ENCODE measurements around the gene NCAPG. TPM values are rescaled to one million over a fixed set of nuclear protein-coding genes. Genes with fewer than 3 reads are reported as not detected.

Gene NCAPG
- total and polyA plus RNA-seq, 10 donors = 1.1 to 10.2 (median 3.8) TPM

DNA sequence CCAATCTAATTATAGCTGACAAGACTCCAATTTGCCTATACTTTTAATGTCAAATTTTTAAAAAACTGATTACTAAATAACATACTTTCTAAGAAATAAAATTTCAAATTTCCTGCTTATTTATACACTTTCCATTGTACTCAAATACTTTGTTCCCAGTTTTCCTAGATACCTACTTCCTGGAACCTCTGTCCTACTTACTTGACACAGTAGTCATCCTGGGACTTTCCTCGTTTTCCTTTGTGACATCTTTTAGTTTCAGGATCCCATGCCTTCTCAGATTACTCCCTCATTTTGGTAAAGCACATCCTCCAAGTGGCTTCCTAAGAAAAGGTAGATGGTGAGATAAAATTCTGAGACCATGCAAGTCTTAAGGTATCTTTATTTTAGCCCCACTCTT, 16.0 kb upstream of the NCAPG start:
- TF ChIP-seq POLR2A (IDR thresholded peaks at IDR 0.05) = no peak
- no peak for TF ChIP-seq POLR2AphosphoS5 (IDR thresholded peaks at IDR 0.05)
- TF ChIP-seq, protein P1, sequence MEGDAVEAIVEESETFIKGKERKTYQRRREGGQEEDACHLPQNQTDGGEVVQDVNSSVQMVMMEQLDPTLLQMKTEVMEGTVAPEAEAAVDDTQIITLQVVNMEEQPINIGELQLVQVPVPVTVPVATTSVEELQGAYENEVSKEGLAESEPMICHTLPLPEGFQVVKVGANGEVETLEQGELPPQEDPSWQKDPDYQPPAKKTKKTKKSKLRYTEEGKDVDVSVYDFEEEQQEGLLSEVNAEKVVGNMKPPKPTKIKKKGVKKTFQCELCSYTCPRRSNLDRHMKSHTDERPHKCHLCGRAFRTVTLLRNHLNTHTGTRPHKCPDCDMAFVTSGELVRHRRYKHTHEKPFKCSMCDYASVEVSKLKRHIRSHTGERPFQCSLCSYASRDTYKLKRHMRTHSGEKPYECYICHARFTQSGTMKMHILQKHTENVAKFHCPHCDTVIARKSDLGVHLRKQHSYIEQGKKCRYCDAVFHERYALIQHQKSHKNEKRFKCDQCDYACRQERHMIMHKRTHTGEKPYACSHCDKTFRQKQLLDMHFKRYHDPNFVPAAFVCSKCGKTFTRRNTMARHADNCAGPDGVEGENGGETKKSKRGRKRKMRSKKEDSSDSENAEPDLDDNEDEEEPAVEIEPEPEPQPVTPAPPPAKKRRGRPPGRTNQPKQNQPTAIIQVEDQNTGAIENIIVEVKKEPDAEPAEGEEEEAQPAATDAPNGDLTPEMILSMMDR (IDR thresholded peaks at IDR 0.05 in 8 of 11, conservative IDR thresholded peaks at IDR 0.05 in 3 of 11) = no peak
- no peak for DNase-seq
- Histone ChIP-seq H3K27me3 (replicated peaks in 1 of 7) (no peaks in the 10 kb centered on the region), H3K4me1 (no peaks in the 10 kb centered on the region), H3K9me3 (peaks cover 0 to 9% (median 0%) of the 10 kb centered on the region in 8 donors), H3K4me3 (no peak overlapping the region), H3K27ac (no peak overlapping the region), H3K36me3 (peaks cover 0 to 51% (median 5%) of the 10 kb centered on the region in 6 donors)
- WGBS, 5 donors = 69 to 81% (median 80%) methylated on average over 1 of the region's 1 CpG
- intact Hi-C loops (cut with DNase I; ENCODE audit: low total_unique reads) = no loop called here

DNA sequence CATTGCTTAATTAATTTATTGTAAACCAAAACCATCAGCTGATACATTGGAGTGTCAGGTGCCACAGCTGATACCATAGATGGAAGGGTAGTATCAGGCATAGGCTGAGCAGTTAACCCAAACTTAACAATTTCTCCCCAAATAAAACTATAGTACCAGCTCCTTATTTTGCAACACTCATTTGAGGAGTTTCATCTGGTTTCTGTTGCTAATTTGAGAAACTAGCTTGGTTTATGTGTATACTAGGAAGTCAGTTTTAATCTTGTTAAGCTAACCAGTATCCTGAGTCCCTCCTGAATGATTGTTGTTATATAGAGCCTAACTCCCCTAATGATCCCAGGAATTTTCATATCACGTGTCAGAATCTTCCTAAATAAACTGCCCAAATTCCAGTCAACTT, 13.0 kb upstream of the NCAPG start:
- no peak overlapping the region for H3K4me3 ChIP-seq
- no peak overlapping the region for H3K27ac ChIP-seq
- intact Hi-C loops (cut with DNase I; ENCODE audit: low total_unique reads) = no loop called here
- TF ChIP-seq POLR2A (IDR thresholded peaks at IDR 0.05) (no peak), POLR2AphosphoS5 (IDR thresholded peaks at IDR 0.05) (no peak)
- TF ChIP-seq, protein P1 (IDR thresholded peaks at IDR 0.05 in 8 of 11, conservative IDR thresholded peaks at IDR 0.05 in 3 of 11) = no peak
- H3K4me1 ChIP-seq = peaks cover 0 to 5% (median 0%) of the 10 kb centered on the region in 6 donors
- DNase-seq = no peak
- peaks cover 0 to 69% (median 9%) of the 10 kb centered on the region in 6 donors for H3K36me3 ChIP-seq
- WGBS, 5 donors = 92 to 96% (median 95%) methylated on average over 1 of the region's 1 CpG
- H3K9me3 ChIP-seq = no peaks in the 10 kb centered on the region
- no peaks in the 10 kb centered on the region for H3K27me3 ChIP-seq (replicated peaks in 1 of 7)

DNA sequence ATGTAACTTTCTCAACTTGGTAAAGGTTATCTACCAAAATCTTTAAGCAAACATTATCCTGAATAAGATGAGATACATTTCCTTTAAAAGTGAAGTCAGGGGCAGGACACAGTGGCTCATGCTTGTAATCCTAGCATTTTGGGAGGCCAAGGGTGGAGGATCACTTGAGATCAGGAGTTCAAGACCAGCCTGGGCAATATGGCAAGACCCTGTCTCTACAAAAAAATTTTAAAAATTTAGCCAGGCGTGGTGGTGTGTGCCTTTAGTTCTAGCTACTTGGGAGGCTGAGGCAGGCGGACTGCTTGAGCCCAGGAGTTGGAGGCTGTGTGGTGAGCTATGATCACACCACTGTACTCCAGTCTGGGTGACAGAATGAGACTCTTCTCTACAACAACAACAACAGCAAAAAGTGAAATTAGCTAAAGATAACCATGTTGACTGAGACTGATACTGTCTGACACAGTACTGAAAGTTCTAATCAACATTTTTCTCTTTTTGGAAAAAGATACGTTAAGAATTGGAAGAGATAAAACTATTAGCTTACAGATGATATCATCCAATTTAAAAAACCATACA, 5.1 kb upstream of the NCAPG start:
- DNase-seq = no peak
- WGBS, 5 donors = 75 to 94% (median 84%) methylated on average over 3 of the region's 3 CpGs
- TF ChIP-seq, protein P1 (IDR thresholded peaks at IDR 0.05 in 8 of 11, conservative IDR thresholded peaks at IDR 0.05 in 3 of 11) = no peak
- TF ChIP-seq POLR2A (IDR thresholded peaks at IDR 0.05) (no peak), POLR2AphosphoS5 (IDR thresholded peaks at IDR 0.05) (no peak)
- no peaks in the 10 kb centered on the region for H3K27me3 ChIP-seq (replicated peaks in 1 of 7)
- H3K27ac ChIP-seq = no peak overlapping the region
- peaks cover 3 to 52% (median 26%) of the 10 kb centered on the region in 6 donors for H3K36me3 ChIP-seq
- H3K9me3 ChIP-seq = no peaks in the 10 kb centered on the region
- H3K4me1 ChIP-seq = peaks cover 30 to 64% (median 42%) of the 10 kb centered on the region in 6 donors
- no peak overlapping the region for H3K4me3 ChIP-seq
- intact Hi-C loops (cut with DNase I; ENCODE audit: low total_unique reads) = no loop called here

DNA sequence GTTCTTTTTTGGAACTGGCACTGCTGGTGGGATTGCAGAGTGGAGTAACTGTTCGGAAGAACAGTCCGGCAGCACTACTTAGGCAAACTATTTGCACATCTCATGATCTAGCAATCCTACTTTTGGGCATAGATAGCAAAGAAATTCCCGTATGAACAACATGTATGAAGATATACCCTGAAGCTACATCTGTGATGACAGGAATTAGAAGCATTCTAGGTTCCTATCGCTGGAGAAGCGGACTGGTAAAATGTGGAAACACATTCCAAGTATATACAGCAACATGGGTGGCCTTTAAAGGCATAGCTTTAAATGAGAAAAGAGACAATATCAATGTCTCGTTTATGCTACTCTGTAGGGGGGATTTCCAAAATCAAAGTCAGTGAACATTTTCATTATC, 3.3 kb upstream of the NCAPG start:
- Histone ChIP-seq H3K36me3 (peaks cover 3 to 35% (median 23%) of the 10 kb centered on the region in 6 donors), H3K9me3 (no peaks in the 10 kb centered on the region), H3K4me1 (peaks cover 30 to 75% (median 51%) of the 10 kb centered on the region in 6 donors), H3K27ac (no peak overlapping the region), H3K27me3 (replicated peaks in 1 of 7) (no peaks in the 10 kb centered on the region), H3K4me3 (peak overlapping the region in 2 of 8 donors; percentile 16 to 94)
- intact Hi-C loops (cut with DNase I; ENCODE audit: low total_unique reads) = no loop called here
- no peak for DNase-seq
- WGBS, 5 donors = 66 to 79% (median 75%) methylated on average over 6 of the region's 6 CpGs
- TF ChIP-seq POLR2A (IDR thresholded peaks at IDR 0.05) (no peak), POLR2AphosphoS5 (IDR thresholded peaks at IDR 0.05) (no peak)
- TF ChIP-seq, protein P1 (IDR thresholded peaks at IDR 0.05 in 8 of 11, conservative IDR thresholded peaks at IDR 0.05 in 3 of 11) = no peak

Data from spleen (tissue), 11 donors.